NOMO-1 treated with DMSO at 0.1 percent for 48 hours (cell line): ENCODE results near the gene ORC1.
A peak's percentile ranks its signal among the peaks of the same experiment; 100 is the strongest.

Experiments used
- DNase-seq: peaks from one replicate; lab custom pipeline; 2025; ENCODE audit not compliant: unreplicated experiment; lab: John Stamatoyannopoulos, UW

The ORC1 gene

GRCh38 chr1:52404116-52404974 lies at the start of gene ORC1, which contains the start of gene PRPF38A:
Gene ORC1 (minus strand): TSS chr1:52404423. CDS start chr1:52402223, 2,200 bp downstream.
Gene PRPF38A (plus strand): TSS chr1:52404602. CDS start chr1:52404750, 148 bp downstream.
- DNase-seq: peak; percentile 95

DNA sequence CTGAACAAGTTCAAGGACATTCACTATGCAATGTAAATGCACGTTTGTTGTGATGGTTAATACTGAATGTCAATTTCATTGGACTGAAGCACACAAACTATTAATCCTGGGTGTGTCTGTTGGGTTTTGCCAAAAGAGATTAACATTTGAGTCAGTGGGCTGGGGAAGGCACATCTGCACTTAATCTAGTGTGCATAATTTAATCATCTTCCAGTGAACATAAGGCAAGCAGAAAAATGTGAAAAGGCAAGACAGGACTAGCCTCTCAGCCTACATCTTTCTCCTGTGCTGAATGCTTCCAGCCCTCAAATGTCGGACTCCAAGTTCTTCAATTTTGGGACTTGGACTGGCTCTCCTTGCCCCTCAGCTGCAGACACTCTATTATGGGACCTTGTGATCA lies 40.2 kb upstream of the ORC1 start:
- no peak for DNase-seq

DNA sequence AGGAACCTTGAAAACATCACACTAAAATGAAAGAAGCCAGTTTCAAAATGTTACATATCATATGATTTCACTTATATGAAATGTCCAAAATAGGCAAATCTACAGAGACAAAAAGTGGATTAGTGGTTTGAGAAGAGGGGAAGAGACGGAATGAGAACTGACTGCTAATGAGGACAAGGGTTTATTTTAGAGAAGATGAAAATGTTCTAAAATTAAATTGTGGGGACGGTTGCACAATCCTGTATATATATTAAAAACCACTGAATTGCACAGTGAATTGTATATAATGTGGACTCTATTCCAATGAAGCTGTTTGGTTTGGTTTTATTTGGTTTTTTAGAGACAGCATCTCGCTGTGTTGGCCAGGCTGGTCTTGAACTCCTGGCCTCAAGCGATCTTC lies 35.8 kb upstream of the ORC1 start:
- DNase-seq: peak; percentile 59

GRCh38 chr1:52436817-52437216 lies 32.6 kb upstream of the ORC1 start:
- DNase-seq: no peak

DNA sequence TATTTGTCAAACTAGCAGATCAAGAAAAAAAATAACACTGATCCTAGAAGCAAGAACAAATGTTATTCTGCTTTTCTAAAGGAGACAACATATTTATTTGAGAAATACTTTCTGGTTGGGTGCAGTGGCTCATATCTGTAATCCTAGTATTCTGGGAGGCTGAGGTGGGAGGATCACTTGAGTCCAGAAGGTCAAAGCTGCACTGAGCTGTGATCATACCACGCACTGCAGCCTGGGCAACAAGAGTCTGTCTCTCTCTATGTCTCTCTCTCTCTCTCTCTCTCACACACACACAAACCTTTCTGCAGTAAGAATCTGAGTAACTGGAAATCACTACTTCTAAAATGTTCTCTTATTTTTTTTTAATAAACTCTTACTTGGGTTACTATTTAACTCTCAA lies 31.4 kb upstream of the ORC1 start:
- no peak for DNase-seq

DNA sequence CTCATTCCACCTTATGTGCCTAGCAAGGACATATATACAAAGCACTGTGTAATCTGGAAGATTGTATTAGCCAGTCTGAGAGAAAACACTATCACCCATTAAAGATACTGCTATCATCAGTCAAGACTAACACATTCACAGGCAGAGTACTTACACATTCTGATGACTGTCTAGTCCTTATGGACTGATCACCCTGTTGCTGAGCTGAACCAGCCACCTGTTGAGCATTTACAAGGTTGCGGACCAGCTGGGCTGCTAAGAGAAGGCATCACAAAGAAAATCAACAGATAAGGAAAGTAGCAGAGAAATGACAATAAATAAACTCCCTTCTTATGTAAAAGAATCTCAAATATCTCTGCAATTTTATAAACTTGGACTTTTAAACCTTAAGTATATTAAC lies 31.0 kb upstream of the ORC1 start:
- no peak for DNase-seq

DNA sequence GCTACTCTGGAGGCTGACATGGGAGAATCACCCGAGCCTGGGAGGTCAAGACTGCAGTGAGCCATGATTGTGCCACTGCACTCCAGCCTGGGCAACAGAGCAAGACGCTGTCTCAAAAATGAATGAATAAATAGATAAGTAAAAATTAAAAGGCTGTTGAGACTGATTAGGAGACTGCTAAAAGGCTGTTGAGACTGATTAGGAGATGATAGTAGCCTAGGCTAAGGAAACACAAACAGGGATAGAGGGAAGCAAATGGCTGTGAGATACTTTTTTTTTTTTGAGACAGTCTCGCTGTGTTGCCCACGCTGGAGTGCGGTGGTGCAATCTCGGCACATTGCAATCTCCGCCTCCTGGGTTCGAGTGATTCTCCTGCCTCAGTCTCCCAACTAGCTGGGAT lies 28.6 kb upstream of the ORC1 start:
- no peak for DNase-seq

- no peak for DNase-seq
These were observed 22.9 kb upstream of the ORC1 start for GRCh38 chr1:52427152-52427551.

DNA sequence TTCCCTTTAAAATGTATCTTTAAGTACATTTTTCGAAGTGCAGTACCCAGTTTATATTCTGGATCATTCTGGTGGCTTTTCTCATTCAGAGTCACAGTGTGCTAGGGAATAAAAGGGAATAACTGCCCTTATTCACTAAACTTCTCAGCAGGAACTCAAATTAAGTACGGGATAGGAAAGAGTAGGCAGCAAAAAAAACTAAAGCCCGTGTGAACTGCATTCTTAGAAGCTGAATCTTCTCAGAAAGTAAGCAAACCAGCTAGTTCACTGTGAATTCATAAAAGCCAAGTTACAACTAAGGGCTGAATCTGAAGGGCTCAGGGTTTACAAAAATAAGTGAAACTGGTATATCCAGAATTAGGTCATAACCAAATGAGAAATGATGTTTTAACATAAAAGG lies 22.1 kb upstream of the ORC1 start:
- no peak for DNase-seq

GRCh38 chr1:52424813-52425212 lies 20.6 kb upstream of the ORC1 start:
- no peak for DNase-seq

DNA sequence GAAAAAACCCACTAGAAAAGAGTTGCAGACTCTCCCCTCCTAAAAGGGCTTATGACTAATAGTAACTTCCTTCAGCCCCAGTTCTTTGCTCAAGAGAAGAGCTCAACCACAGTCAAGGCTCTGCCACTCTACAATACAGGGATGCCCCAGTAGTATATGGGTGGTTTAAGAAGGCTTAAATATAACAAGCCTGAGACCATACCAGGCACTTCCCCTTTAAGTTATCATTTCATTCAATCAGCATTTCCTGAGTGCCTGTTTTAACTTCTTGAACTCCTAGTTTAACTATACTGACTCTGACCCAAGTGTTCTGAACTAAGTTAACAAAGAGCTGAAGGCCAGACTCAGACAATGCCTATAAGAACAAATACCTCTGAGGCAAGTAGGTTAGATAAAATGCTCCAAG lies 20.0 kb upstream of the ORC1 start:
- DNase-seq: peak; percentile 62

GRCh38 chr1:52423771-52424170 lies 19.5 kb upstream of the ORC1 start:
- no peak for DNase-seq

- DNase-seq: no peak
These were observed 18.8 kb upstream of the ORC1 start for GRCh38 chr1:52423055-52423454.

- DNase-seq: no peak
These were observed 16.5 kb upstream of the ORC1 start for GRCh38 chr1:52420713-52421112.

- no peak for DNase-seq
These were observed 12.6 kb upstream of the ORC1 start for GRCh38 chr1:52416811-52417210.

DNA sequence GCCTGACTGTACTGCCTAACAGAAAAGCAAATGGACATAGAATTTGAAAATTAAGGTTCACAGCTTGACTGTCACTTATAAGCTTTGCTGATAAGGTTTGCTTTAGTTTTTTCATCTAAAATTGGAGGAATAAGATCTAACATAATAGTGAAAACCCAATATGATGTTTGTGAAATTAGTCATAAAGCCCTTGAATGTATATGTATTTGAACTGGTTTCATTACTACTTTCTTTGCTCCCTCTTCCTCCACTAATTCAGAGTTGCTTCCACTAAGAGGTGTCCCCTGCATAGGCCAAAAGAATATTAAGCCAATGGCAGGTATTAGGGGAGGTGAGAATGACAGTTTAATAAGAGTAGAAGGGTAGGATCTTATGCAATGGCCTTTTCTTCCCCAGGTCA lies 10.7 kb upstream of the ORC1 start:
- no peak for DNase-seq

GRCh38 chr1:52413410-52413989 lies 9.3 kb upstream of the ORC1 start:
- no peak for DNase-seq

- no peak for DNase-seq
These were observed 734 bp upstream of the ORC1 start for GRCh38 chr1:52404975-52405338.

GRCh38 chr1:52403566-52404115 lies 582 bp downstream of the ORC1 start:
- peak; percentile 86 for DNase-seq

DNA sequence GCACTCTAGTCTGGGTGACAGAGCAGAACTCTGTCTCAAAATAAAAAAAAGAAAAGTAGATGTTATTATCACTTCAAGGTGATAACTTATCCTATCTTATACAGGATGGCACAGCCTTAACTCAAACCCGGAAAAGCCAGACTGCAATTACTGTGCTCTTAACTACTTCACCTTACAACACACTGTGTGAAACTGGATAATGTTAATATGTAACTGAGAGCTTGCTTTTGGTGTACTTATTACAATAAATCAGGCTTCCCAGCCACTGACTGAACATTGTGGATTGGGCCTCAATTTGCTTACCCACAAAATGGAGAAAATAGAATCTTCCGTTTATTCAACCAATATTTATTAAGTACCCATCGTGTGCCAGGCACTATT lies 1.4 kb downstream of the ORC1 start:
- no peak for DNase-seq

DNA sequence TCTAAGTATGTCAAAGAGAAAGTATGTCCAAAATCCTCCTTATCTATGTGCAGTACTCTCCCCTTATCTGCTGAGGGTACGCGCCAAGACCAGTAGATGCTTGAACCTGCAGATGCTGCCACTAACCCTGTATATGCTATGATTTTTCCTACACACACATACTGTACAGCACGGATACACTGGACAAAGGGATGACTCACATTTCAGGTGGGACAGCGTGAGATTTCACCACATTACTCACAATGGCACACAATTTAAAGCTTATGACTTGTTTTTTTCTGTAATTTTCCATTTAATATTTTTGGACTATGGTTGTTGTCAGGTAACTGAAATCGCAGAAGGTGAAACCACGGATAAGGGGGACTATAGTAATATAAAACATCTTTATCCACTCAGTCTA lies 4.1 kb downstream of the ORC1 start:
- no peak for DNase-seq

DNA sequence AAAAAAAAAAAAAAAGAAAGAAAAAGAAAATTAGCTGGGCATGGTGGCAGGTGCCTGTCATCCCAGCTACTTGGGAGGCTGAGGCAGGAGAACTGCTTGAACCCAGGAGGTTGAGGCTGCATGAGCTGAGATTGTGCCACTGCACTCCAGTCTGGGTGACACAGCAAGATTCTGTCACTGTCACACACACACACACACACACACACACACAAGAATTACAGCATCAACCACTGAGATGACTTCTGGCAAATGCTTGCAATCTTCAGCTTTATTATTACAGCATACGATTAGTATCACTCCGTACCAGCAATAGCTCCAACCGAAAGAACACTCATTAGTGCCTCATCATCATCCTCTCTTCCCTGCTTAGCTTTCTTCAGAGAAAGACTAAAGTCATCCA lies 4.6 kb downstream of the ORC1 start:
- DNase-seq: no peak
